ENCODE data around the gene LIG4. TPM values are rescaled to one million over a fixed set of nuclear protein-coding genes. Genes with fewer than 3 reads are reported as not detected.

Gene LIG4
- polyA plus RNA-seq, 1 of the 3 experiments (the other 2 are of a cell fraction), result 3.3 TPM

DNA sequence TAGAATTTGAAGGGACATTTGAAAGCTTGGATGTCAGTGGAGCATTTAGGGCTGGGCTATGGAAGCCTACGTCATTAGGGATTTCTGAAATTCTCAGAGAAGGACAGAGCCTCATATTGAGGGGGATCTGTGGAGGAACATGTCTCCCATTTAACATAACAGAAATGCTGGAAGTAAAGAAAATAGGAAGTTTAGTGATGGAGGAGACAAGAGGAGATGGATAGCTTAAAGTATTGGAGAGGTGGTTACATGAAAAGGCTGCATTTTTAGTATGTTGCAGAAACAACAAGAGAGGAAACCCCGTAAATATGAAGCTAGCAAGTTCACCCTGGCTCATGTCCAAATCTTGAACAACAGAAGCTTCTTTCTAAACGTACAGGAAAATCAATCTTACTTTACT is 24.4 kb downstream of the LIG4 start:
- Histone ChIP-seq H3K27ac (ENCODE audit: low read depth in 2 of 2, low read length in 1 of 2) (no peak overlapping the region), H4K20me1 (ENCODE audit: insufficient read depth) (no peaks in the 10 kb centered on the region), H3K4me1 (ENCODE audit: control insufficient read depth in 1 of 2, insufficient read depth in 2 of 2, low read depth in 1 of 2, low read length in 1 of 2) (no peaks in the 10 kb centered on the region), H3K9me2 (no peaks in the 10 kb centered on the region), H3K4me3 (ENCODE audit: low read depth in 2 of 2, low read length in 1 of 2) (no peak overlapping the region), H3K79me2 (ENCODE audit: insufficient read depth) (no peaks in the 10 kb centered on the region), H3K36me3 (replicated peaks in 1 of 2; ENCODE audit: control insufficient read depth in 1 of 2, insufficient read depth in 2 of 2, low read length in 1 of 2) (no peaks in the 10 kb centered on the region), H3K9me3 (no peaks in the 10 kb centered on the region), H3F3A (replicated peaks; ENCODE audit: insufficient read depth) (no peaks in the 10 kb centered on the region), H3K4me2 (no peak overlapping the region), H3K27me3 (ENCODE audit: insufficient read depth) (no peaks in the 10 kb centered on the region), H2AFZ (ENCODE audit: low read depth) (no peak overlapping the region), H3K9ac (no peak overlapping the region)
- no peak for TF ChIP-seq RXRA (IDR thresholded peaks at IDR 0.05; ENCODE audit: borderline replicate concordance, low read depth)
- TF ChIP-seq, protein P1, sequence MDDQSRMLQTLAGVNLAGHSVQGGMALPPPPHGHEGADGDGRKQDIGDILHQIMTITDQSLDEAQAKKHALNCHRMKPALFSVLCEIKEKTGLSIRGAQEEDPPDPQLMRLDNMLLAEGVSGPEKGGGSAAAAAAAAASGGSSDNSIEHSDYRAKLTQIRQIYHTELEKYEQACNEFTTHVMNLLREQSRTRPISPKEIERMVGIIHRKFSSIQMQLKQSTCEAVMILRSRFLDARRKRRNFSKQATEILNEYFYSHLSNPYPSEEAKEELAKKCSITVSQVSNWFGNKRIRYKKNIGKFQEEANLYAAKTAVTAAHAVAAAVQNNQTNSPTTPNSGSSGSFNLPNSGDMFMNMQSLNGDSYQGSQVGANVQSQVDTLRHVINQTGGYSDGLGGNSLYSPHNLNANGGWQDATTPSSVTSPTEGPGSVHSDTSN (IDR thresholded peaks at IDR 0.05), result no peak
- TF ChIP-seq SMC3 (IDR thresholded peaks at IDR 0.05; ENCODE audit: low read depth, low read length), result no peak
- TF ChIP-seq, protein P2, sequence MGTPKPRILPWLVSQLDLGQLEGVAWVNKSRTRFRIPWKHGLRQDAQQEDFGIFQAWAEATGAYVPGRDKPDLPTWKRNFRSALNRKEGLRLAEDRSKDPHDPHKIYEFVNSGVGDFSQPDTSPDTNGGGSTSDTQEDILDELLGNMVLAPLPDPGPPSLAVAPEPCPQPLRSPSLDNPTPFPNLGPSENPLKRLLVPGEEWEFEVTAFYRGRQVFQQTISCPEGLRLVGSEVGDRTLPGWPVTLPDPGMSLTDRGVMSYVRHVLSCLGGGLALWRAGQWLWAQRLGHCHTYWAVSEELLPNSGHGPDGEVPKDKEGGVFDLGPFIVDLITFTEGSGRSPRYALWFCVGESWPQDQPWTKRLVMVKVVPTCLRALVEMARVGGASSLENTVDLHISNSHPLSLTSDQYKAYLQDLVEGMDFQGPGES (IDR thresholded peaks at IDR 0.05; ENCODE audit: low read depth, low read length), result no peak
- no peak for TF ChIP-seq USF1 (IDR thresholded peaks at IDR 0.05; ENCODE audit: borderline replicate concordance, low read depth)
- TF ChIP-seq MEF2A (IDR thresholded peaks at IDR 0.05; ENCODE audit: borderline replicate concordance, low read depth), result no peak
- TF ChIP-seq FOXJ3 (CRISPR knock-in tag; IDR thresholded peaks at IDR 0.05), result no peak
- TF ChIP-seq YY1 (IDR thresholded peaks at IDR 0.05; ENCODE audit: low read depth), result no peak
- TF ChIP-seq TEAD4 (IDR thresholded peaks at IDR 0.05; ENCODE audit: borderline replicate concordance, insufficient read depth), result no peak
- TF ChIP-seq ELF1 (IDR thresholded peaks at IDR 0.05), result no peak
- TF ChIP-seq MXI1 (IDR thresholded peaks at IDR 0.05; ENCODE audit: low read depth, low read length), result no peak
- no peak for TF ChIP-seq MAX (IDR thresholded peaks at IDR 0.05; ENCODE audit: low read depth)
- no peak for TF ChIP-seq GABPA (IDR thresholded peaks at IDR 0.05; ENCODE audit: low read depth)
- no peak for TF ChIP-seq REST (IDR thresholded peaks at IDR 0.05; ENCODE audit: low read depth, low read length)
- TF ChIP-seq SIN3A (IDR thresholded peaks at IDR 0.05; ENCODE audit: borderline replicate concordance, low read depth, low read length), result no peak
- no peak for TF ChIP-seq FOSL2 (IDR thresholded peaks at IDR 0.05; ENCODE audit: borderline replicate concordance, low read depth)
- no peak for TF ChIP-seq NRF1 (IDR thresholded peaks at IDR 0.05; ENCODE audit: low read depth, low read length)
- TF ChIP-seq, protein P3, sequence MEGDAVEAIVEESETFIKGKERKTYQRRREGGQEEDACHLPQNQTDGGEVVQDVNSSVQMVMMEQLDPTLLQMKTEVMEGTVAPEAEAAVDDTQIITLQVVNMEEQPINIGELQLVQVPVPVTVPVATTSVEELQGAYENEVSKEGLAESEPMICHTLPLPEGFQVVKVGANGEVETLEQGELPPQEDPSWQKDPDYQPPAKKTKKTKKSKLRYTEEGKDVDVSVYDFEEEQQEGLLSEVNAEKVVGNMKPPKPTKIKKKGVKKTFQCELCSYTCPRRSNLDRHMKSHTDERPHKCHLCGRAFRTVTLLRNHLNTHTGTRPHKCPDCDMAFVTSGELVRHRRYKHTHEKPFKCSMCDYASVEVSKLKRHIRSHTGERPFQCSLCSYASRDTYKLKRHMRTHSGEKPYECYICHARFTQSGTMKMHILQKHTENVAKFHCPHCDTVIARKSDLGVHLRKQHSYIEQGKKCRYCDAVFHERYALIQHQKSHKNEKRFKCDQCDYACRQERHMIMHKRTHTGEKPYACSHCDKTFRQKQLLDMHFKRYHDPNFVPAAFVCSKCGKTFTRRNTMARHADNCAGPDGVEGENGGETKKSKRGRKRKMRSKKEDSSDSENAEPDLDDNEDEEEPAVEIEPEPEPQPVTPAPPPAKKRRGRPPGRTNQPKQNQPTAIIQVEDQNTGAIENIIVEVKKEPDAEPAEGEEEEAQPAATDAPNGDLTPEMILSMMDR (IDR thresholded peaks at IDR 0.05), result no peak
- WGBS (ENCODE audit: low lambda C conversion rate), result 24% methylated on average over 3 of the region's 3 CpGs
- ChIA-PET CTCF (interaction anchor here (0.7 to 1.6 kb wide), 3 partner anchors 10 to 35 kb away, joined by 3 to 4 read pairs (median 3); no protein-coding TSS in a partner anchor), POLR2A (no interaction called here)
- DNase-seq, result no peak
